HCT116 (cell line): Measurements from ENCODE around the gene HELLS. TPM values are rescaled to one million over a fixed set of nuclear protein-coding genes. Genes with fewer than 3 reads are reported as not detected.

Experiments
- ATAC-seq: fragments of 200-7000 bp; cut with Tn5 transposase; 2 replicates; pipeline ENCODE4 v1.9.1; 2020; ENCODE audit warnings: mild to moderate bottlenecking, moderate library complexity
- BruUV-seq: library from RNA; stranded (reverse); fragments of 400-500 nt; replicated peaks from 2 replicates; lab custom pipeline; 2021; lab: Mats Ljungman, UMichigan
- CTCF ChIA-PET: fragments of 300-600 bp; sonication (Branson Sonifier 250); formaldehyde crosslinking; loops from one replicate; lab custom pipeline; 2021; ENCODE audit warnings: antibody characterized with exemption; lab: Charles Lee
- POLR2A ChIA-PET: fragments of 300-600, 350-600 bp; sonication (Branson Sonifier 250); formaldehyde crosslinking; loops from one replicate; lab custom pipeline; 2021; ENCODE audit warnings: antibody characterized with exemption; lab: Charles Lee
- RAD21 ChIA-PET, 2 experiments: fragments of 300-600 bp; sonication (Branson Sonifier 250); formaldehyde crosslinking; loops; one replicate each; lab custom pipeline; 2023; ENCODE audit warnings: low total read pairs in 2 of 2; ENCODE audit not compliant: uncharacterized antibody in 2 of 2, unreplicated experiment in 2 of 2, low non-redundant PET in 1 of 2; lab: Charles Lee
- DNase-seq: peaks from one replicate; pipeline ENCODE4 v3.0.0-alpha.2; 2010; ENCODE audit warnings: low read depth, low spot score
- H2AFZ ChIP-seq: fragments of 200-600 bp; shearing (Covaris generic), sonication (generic); 2 replicates; pipeline ENCODE4 v1.6.1; 2017; ENCODE audit warnings: low read depth, mixed run types, mixed read lengths, antibody characterized with exemption, low read length; ENCODE audit not compliant: poor library complexity, severe bottlenecking
- H3K27ac ChIP-seq: 2 replicates; pipeline ENCODE4 v1.5.1; 2012; ENCODE audit warnings: low read depth, low read length
- H3K27me3 ChIP-seq: fragments of 200-600 bp; sonication (generic); 2 replicates; pipeline ENCODE4 v1.6.1; 2016; ENCODE audit warnings: mixed run types, low read length, mixed read lengths; ENCODE audit not compliant: insufficient read depth
- H3K36me3 ChIP-seq, 2 experiments: fragments of 200-500 bp in 1 of 2; fragments of 200-600 bp in 1 of 2; sonication (Bioruptor generic) in 1 of 2; sonication (generic) in 1 of 2; 2 replicates each; pipeline versions ENCODE4 v1.5.1 to v1.6.1; 2014 to 2016; ENCODE audit warnings: low read length in 2 of 2, inconsistent platforms in 1 of 2, mixed read lengths in 1 of 2, mixed run types in 1 of 2; ENCODE audit not compliant: insufficient read depth in 2 of 2, control insufficient read depth in 1 of 2
- H3K4me1 ChIP-seq, 2 experiments: fragments of 200-600 bp in 1 of 2; sonication (generic) in 1 of 2; 2 replicates each; pipeline versions ENCODE4 v1.5.1 to v1.6.1; 2012 to 2017; ENCODE audit warnings: low read length in 2 of 2, inconsistent platforms in 1 of 2, mild to moderate bottlenecking in 1 of 2, mixed read lengths in 1 of 2, mixed run types in 1 of 2, moderate library complexity in 1 of 2; ENCODE audit not compliant: insufficient read depth in 2 of 2, control insufficient read depth in 1 of 2
- H3K4me2 ChIP-seq: fragments of 200-600 bp; sonication (generic); 2 replicates; pipeline ENCODE4 v1.6.1; 2017; ENCODE audit warnings: mixed run types, low read length, mixed read lengths
- H3K4me3 ChIP-seq, 2 experiments: fragments of 200-600 bp in 1 of 2; sonication (generic) in 1 of 2; replicated peaks in 1 of 2; 2 replicates each; pipeline ENCODE4 v1.5.1; 2011 to 2016; ENCODE audit warnings: low read length in 2 of 2, control low read depth in 1 of 2, low read depth in 1 of 2, mild to moderate bottlenecking in 1 of 2, mixed read lengths in 1 of 2, mixed run types in 1 of 2
- H3K79me2 ChIP-seq: fragments of 200-600 bp; sonication (generic); 2 replicates; pipeline ENCODE4 v1.6.1; 2017; ENCODE audit warnings: mild to moderate bottlenecking, mixed run types, low read length, moderate library complexity, mixed read lengths; ENCODE audit not compliant: insufficient read depth
- H3K9ac ChIP-seq: fragments of 200-600 bp; sonication (generic); 2 replicates; pipeline ENCODE4 v1.6.1; 2016; ENCODE audit warnings: low read length, mixed read lengths
- H3K9me2 ChIP-seq: fragments of 200-600 bp; sonication (generic), shearing (Covaris generic); 2 replicates; pipeline ENCODE4 v1.6.1; 2017; ENCODE audit warnings: mixed run types, mild to moderate bottlenecking, moderate library complexity; ENCODE audit not compliant: insufficient read depth
- H3K9me3 ChIP-seq, 2 experiments: fragments of 200-500 bp in 1 of 2; fragments of 200-600 bp in 1 of 2; sonication (Bioruptor generic) in 1 of 2; sonication (generic) in 1 of 2; 2 replicates each; pipeline ENCODE4 v1.6.1; 2014 to 2017; ENCODE audit warnings: low read length in 2 of 2, mixed read lengths in 2 of 2, inconsistent platforms in 1 of 2, low read depth in 1 of 2, mild to moderate bottlenecking in 1 of 2, mixed run types in 1 of 2, moderate library complexity in 1 of 2; ENCODE audit not compliant: control insufficient read depth in 1 of 2, insufficient read depth in 1 of 2
- H4K20me1 ChIP-seq: fragments of 200-600 bp; sonication (generic), shearing (Covaris generic); 2 replicates; pipeline ENCODE4 v1.6.1; 2017; ENCODE audit warnings: mixed run types, mild to moderate bottlenecking, moderate library complexity; ENCODE audit not compliant: insufficient read depth
- EZH2 ChIP-seq: fragments of 200-600 bp; sonication (generic); IDR thresholded peaks from 2 replicates; pipeline ENCODE4 v1.6.1; 2017; ENCODE audit warnings: antibody characterized with exemption, mixed run types
- JUND ChIP-seq: IDR thresholded peaks from 2 replicates; pipeline ENCODE4 v1.6.1; 2012
- RAD21 ChIP-seq: IDR thresholded peaks from 2 replicates; pipeline ENCODE4 v1.6.1; 2012; ENCODE audit warnings: low read depth, mild to moderate bottlenecking
- SP1 ChIP-seq: IDR thresholded peaks from 2 replicates; pipeline ENCODE4 v1.6.1; 2012; ENCODE audit warnings: low read depth
- SRF ChIP-seq: IDR thresholded peaks from 2 replicates; pipeline ENCODE4 v1.6.1; 2012; ENCODE audit warnings: low read depth
- intact Hi-C: fragments of 100-400 bp; cut with micrococcal nuclease; formaldehyde crosslinking; loops from 2 replicates; pipeline ENCODE4 v1.10.0; 2022
- total RNA-seq: library from RNA; stranded (reverse); gene quantifications from one replicate; pipeline ENCODE4 v1.2.1, GENCODE V29; 2021; ENCODE audit not compliant: unreplicated experiment
- TF ChIP-seq, protein P1 (sequence below): IDR thresholded peaks from 2 replicates; pipeline ENCODE4 v1.6.1; 2012; ENCODE audit warnings: low read depth
- TF ChIP-seq, protein P2 (sequence below), 3 experiments: fragments of 200-600 bp in 1 of 3; sonication (generic) in 1 of 3; IDR thresholded peaks in 2 of 3; conservative IDR thresholded peaks in 1 of 3; 2 replicates each; pipeline ENCODE4 v1.5.1; 2012 to 2017; ENCODE audit warnings: low read depth in 2 of 3, low read length in 2 of 3, antibody characterized with exemption in 1 of 3, borderline replicate concordance in 1 of 3, control low read depth in 1 of 3, mild to moderate bottlenecking in 1 of 3, mixed read lengths in 1 of 3, mixed run types in 1 of 3, moderate library complexity in 1 of 3; ENCODE audit not compliant: insufficient read depth in 1 of 3
- TF ChIP-seq, protein P3 (sequence below): IDR thresholded peaks from 2 replicates; pipeline ENCODE4 v1.6.1; 2012
- TF ChIP-seq, protein P4 (sequence below): IDR thresholded peaks from 2 replicates; pipeline ENCODE4 v1.6.1; 2011; ENCODE audit warnings: mild to moderate bottlenecking, low read length, moderate library complexity; ENCODE audit not compliant: insufficient replicate concordance; ENCODE audit errors: extremely low read depth

Gene HELLS
- total RNA-seq, 1 experiment from 2014 or later, result 134 TPM

DNA sequence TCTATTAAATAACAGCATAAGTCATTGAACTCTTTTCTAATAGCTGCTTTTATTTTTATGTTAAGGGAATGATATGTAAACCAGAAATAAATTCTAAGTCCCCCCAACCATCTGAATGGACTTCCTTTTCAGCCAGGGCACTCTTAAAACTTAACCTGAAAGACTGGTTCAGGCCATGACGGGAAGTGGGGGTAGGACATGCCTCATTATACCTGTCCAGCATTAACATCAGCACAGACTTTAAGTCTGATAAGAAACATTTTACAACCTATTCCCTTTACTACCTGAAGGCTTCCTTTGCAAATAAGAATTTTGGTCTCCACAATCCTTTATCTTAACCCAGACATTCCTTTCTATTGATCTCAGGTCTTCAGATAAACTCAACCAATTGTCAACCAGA lies 81.9 kb downstream of the HELLS start:
- Histone ChIP-seq H3K27ac (no peak overlapping the region), H3K9me2 (no peaks in the 10 kb centered on the region), H4K20me1 (no peaks in the 10 kb centered on the region), H3K36me3 (no peaks in the 10 kb centered on the region), H3K79me2 (no peaks in the 10 kb centered on the region), H2AFZ (no peak overlapping the region), H3K9ac (no peak overlapping the region), H3K4me2 (no peak overlapping the region), H3K4me1 (no peaks in the 10 kb centered on the region), H3K9me3 (no peaks in the 10 kb centered on the region), H3K4me3 (no peak overlapping the region), H3K27me3 (no peaks in the 10 kb centered on the region)
- ChIA-PET RAD21 (no interaction called here), POLR2A (no interaction called here), CTCF (interaction anchor here (1.0 to 1.5 kb wide), 2 partner anchors 564 to 616 kb away, joined by 3 to 4 read pairs; no protein-coding TSS in a partner anchor)
- TF ChIP-seq, protein P1, sequence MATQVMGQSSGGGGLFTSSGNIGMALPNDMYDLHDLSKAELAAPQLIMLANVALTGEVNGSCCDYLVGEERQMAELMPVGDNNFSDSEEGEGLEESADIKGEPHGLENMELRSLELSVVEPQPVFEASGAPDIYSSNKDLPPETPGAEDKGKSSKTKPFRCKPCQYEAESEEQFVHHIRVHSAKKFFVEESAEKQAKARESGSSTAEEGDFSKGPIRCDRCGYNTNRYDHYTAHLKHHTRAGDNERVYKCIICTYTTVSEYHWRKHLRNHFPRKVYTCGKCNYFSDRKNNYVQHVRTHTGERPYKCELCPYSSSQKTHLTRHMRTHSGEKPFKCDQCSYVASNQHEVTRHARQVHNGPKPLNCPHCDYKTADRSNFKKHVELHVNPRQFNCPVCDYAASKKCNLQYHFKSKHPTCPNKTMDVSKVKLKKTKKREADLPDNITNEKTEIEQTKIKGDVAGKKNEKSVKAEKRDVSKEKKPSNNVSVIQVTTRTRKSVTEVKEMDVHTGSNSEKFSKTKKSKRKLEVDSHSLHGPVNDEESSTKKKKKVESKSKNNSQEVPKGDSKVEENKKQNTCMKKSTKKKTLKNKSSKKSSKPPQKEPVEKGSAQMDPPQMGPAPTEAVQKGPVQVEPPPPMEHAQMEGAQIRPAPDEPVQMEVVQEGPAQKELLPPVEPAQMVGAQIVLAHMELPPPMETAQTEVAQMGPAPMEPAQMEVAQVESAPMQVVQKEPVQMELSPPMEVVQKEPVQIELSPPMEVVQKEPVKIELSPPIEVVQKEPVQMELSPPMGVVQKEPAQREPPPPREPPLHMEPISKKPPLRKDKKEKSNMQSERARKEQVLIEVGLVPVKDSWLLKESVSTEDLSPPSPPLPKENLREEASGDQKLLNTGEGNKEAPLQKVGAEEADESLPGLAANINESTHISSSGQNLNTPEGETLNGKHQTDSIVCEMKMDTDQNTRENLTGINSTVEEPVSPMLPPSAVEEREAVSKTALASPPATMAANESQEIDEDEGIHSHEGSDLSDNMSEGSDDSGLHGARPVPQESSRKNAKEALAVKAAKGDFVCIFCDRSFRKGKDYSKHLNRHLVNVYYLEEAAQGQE, result no peak
- TF ChIP-seq SRF (no peak), JUND (no peak), RAD21 (no peak), EZH2 (no peak), SP1 (no peak)
- TF ChIP-seq, protein P2, sequence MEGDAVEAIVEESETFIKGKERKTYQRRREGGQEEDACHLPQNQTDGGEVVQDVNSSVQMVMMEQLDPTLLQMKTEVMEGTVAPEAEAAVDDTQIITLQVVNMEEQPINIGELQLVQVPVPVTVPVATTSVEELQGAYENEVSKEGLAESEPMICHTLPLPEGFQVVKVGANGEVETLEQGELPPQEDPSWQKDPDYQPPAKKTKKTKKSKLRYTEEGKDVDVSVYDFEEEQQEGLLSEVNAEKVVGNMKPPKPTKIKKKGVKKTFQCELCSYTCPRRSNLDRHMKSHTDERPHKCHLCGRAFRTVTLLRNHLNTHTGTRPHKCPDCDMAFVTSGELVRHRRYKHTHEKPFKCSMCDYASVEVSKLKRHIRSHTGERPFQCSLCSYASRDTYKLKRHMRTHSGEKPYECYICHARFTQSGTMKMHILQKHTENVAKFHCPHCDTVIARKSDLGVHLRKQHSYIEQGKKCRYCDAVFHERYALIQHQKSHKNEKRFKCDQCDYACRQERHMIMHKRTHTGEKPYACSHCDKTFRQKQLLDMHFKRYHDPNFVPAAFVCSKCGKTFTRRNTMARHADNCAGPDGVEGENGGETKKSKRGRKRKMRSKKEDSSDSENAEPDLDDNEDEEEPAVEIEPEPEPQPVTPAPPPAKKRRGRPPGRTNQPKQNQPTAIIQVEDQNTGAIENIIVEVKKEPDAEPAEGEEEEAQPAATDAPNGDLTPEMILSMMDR (IDR thresholded peaks at IDR 0.05 in 2 of 3, conservative IDR thresholded peaks at IDR 0.05 in 1 of 3; ENCODE audit: borderline replicate concordance in 1 of 3, insufficient read depth in 1 of 3, low read depth in 2 of 3, low read length in 2 of 3), result no peak
- TF ChIP-seq, protein P3, sequence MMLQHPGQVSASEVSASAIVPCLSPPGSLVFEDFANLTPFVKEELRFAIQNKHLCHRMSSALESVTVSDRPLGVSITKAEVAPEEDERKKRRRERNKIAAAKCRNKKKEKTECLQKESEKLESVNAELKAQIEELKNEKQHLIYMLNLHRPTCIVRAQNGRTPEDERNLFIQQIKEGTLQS, result no peak
- TF ChIP-seq, protein P4, sequence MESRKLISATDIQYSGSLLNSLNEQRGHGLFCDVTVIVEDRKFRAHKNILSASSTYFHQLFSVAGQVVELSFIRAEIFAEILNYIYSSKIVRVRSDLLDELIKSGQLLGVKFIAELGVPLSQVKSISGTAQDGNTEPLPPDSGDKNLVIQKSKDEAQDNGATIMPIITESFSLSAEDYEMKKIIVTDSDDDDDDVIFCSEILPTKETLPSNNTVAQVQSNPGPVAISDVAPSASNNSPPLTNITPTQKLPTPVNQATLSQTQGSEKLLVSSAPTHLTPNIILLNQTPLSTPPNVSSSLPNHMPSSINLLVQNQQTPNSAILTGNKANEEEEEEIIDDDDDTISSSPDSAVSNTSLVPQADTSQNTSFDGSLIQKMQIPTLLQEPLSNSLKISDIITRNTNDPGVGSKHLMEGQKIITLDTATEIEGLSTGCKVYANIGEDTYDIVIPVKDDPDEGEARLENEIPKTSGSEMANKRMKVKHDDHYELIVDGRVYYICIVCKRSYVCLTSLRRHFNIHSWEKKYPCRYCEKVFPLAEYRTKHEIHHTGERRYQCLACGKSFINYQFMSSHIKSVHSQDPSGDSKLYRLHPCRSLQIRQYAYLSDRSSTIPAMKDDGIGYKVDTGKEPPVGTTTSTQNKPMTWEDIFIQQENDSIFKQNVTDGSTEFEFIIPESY, result no peak
- no peak for DNase-seq
- intact Hi-C loops, result loop anchor here (10.0 kb wide), 1 partner anchor 737 kb away; no protein-coding TSS in a partner anchor
- no peak for ATAC-seq
- no TSS peak for BruUV-seq
